GM15510 (cell line): ENCODE measurements around the gene CD200R1L.

Experiments
- POLR2A ChIP-seq: IDR thresholded peaks from 3 replicates; pipeline ENCODE4 v1.6.1; 2011; ENCODE audit warnings: borderline replicate concordance; ENCODE audit not compliant: insufficient read length; ENCODE audit errors: extremely low read depth

The CD200R1L gene

DNA sequence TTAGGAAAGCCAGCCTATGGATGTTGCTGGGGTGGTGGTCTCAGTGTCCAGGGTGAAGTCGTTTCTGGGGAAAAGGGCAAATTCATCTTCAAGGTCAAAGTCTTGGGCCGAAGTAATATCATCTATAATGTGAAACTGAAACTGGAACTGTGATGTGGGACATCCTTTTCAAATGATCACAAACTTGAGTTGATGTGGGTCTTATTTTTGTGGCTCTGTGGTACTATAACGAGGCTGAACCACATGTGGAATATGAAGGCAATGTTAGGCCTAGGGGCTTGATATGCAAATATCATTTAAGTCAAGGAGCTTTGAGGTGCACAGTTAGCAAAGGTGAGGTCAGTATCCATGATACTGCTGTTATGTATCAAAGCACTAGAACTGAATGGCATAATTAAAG lies 1.5 kb upstream of the CD200R1L start:
- TF ChIP-seq POLR2A = no peak

DNA sequence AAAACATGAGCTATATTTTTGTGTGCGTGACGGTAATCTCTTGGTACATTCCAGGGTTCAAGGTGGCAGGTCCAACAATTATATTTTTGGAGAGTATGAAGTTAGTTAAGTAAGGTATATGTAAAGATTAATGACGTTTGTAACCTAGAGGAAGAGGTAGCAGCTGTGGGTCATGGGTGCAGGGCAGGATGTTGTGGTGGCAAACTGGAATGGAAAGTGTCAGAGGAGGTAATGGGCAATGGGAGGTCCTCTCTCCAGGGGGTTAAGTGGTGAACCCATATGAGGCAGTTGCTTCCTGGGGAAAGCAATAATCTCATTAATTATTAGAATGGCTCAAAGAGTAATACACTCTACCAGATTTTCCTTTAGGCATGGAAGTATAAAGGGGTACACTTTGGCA lies 1.0 kb upstream of the CD200R1L start:
- no peak for TF ChIP-seq POLR2A

DNA sequence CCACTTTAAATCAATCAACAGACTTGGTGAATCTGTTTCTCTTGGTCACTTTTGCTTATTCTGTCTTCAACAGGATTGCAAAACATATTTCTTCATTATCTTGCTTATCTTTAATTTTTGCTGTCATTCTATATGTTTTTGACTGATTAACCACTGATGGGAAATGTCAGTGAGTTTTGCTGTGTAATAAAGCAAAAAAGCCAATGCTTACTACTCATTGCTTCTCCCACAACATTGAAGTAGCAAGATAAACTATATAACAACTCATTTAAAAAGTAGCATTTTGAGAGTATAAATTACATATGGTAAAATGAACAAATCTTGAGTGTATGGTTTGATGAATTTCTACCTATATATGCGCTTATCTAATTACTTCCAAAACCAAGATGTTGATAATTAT lies 892 bp downstream of the CD200R1L start:
- no peak for TF ChIP-seq POLR2A

DNA sequence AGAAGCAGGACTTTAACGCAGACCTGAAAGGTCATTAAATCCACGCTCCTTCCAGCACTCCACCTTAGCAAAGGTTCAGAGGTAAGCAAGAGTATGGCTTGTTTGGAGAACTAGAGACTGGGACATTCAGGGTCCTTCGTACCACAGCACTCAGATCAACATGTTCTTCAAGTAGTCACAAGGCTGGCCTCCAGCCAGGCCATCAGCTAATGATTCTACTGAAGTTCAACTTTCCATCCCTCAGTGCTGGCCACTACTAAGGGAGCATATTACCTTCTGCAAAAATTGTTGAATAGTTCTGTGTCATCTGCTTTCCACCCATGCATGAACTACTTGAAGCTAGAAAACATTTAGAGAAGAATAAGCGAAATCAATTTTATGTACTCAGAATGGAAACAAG lies 17.6 kb downstream of the CD200R1L start:
- TF ChIP-seq POLR2A = no peak

DNA sequence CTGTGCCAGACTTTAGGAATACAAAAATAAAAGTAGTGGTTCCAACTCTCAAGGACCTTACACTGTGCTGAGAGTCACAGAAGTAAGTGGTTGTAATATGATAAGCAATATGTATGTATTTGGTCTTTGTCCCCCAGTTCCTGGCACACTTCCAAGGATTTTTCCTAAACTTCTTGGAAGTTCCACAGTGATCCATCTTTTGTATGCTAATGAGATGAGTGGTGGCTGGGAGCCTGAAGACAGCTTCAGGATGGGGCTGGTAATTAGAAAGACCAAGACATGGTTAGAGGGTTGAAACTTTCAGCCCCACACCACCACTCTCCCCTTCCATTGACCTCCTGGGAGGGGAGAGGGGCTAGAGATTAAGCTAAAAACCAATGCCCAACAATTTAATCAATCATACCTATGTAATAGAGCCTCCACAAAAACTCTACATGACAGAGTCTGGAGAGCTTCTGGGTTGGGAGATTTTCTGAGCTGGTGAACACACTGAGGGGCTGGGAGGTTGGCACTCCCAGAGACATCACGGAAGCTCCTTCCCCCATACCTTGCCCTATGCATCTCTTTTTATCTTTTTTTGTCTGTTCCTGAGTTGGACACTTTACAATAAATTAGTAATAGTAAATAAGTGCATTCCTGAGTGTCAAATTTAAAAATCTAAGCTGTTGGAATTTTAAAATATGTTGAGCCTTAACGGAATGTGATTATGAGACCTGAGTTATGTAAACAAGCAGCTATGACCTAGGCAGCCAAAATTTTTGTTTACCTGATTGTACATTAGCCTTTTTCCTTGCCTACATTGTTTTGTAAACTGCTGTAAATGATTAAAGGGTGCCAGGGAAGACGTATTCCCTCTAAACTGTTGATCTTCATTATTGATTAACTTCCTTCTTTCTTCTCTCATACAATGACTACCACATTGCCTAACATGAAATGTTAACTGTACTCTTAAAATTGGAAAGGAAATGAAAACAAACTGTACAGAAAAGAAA lies 24.3 kb downstream of the CD200R1L start:
- no peak for TF ChIP-seq POLR2A

DNA sequence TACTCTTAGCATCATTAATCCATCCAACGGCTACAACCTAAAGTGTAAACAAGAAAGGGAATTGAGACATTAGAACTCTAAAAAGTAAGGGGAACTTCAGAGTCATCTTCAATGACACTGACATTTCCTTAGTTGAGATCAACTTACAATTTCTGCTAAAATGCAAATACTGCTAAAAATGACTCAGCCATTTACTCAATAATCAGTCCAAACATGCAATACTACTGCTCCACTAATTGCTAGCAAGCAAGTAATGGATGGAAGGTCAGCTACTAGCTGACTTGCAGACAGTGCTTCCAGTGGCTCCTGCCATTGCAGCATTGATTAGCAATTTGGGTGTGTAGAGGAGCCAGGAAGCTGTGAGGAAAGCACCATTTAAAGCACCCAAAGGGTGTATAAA lies 28.4 kb downstream of the CD200R1L start:
- TF ChIP-seq POLR2A = no peak

DNA sequence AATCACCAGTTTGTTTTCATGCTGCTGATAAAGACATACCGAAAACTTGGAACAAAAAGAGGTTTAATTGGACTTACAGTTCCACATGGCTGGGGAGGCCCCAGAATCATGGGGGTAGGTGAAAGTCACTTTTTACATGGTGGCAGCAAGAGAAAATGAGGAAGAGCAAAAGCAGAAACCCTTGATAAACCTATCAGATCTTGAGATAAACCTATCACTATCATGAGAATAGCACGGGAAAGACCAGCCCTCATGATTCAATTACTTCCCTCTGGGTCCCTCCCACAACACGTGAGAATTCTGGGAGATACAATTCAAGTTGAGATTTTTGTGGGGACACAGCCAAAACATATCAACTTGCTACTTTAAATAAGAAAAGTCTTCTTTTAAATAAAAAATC lies 28.9 kb downstream of the CD200R1L start:
- TF ChIP-seq POLR2A = no peak

DNA sequence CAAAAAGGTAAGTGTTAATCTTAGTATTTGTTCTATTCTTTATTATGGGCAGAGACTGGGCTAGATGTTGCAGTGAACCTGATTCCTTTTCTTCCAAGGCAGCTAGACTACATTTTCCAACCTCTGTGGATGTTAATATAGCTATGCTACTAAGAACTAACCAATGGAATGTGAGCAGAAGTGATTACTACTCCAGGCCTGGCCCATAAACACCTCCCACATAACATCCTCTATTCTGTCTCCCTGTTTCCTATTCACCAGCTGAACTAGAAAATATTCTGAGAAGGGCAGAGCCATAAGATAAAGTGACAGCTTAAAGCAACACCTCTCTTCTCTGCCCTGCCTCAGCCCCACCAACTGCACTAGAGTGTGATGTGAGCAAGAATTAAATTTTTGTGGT lies 29.4 kb downstream of the CD200R1L start:
- TF ChIP-seq POLR2A = no peak

DNA sequence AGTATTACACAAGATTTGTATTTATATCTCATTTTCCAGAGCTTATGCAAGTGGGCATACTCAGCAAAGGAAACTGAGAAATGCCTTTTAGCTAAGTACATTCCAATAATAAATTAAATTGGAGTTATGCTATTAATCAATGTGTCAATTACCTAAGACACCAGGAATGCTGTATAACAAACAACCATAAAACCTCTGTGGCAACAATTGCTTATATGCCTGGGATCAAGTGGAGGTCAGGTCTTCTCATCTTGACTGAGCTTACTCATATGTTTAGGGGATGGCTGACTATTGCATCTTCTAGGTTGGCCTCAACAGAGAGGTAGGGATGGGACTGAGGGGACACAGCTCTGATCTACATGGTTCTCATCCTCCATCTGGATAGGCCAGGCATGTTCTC lies 30.7 kb downstream of the CD200R1L start:
- TF ChIP-seq POLR2A = no peak

DNA sequence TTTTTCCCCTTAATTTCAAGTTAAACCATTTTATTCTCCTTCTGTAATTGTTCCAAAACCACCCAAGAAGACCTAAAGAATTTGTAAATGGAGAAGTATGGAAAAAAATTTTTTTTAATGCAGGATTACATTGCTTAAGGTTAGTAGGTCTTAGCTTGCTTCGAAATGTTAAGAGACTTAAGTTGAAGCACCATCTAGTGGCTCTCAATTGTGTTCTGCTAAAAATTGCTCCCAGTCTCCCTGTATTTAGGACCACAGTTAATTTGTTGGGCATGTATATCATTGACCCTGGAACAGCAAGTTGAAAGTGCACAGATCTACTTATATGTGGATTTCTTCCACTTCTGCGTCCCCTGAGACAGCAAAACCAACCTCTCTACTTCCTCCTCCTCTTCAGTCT lies 32.4 kb downstream of the CD200R1L start:
- no peak for TF ChIP-seq POLR2A

DNA sequence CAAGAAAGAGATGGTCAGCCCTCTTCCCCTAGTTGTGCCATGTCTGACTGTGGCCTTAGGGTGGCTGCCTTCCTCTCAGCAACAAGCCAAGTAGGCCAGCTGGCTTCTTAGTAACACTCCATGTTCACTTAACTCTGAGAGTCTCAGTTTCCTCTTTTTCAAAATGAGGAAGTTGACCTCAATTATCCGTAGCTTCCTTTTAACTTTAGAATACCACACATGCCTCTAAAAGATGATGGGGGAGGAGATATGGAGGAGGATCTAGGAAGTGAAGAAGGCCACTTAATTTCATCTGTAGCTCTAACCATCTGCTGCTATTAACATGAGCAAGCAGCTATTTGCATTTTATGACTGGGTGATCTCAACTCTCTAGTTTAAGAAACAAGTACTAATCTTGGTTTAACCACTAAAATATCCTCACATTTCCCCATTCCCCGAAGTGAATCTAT lies 32.9 kb downstream of the CD200R1L start:
- TF ChIP-seq POLR2A = no peak

DNA sequence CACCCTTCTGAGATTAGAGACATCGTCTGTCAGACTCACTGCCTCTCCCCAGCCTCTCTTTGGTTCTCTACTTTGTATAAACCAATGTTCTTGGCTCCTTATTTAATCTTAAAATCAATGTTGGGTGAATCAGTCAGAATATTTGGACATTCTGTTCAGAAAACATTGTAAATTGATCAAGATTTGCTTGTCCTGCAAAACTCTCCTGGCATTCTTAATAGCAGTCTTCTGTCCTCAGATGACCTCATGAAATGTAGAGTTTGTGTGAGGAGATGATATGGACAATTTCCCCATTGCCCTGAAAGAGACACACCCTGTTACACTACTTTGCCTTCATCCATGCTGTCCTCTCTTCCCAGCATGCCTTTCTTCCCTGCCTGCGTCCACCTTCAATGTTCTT lies 33.6 kb downstream of the CD200R1L start:
- no peak for TF ChIP-seq POLR2A

DNA sequence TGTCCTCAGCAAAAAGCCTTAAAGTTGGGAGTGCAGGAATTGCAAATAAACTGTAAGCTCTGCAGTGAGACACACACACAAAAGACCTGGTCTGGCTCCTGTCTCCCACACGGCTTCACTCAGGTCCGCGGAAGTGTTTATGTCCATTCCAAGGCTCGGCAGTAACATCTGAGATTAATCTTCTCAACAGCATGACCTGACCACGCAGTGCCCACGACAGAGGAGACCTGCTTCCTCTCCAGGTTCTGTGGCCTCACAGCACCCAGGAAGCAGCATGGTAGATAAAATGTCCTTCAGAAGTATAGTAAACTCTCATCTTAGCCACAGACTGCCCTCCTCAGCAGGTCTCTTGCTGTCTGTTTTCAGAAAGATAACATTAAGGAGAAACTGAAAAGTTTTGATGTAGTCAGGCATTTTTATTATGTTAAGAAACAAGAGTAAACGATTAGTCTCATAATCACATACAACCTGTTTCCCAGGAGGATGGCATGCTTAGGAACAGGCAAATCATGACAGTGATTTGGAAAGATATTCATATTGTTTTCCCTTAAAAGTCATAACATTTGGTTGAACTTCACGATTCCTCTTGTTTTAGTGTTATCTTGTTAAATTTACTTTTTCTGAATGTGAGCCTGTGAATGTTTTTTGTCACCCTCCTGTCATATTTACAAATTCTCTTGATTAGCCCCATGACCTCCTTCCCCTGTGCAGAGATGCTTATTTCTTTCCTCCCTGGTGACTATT lies 34.6 kb downstream of the CD200R1L start:
- TF ChIP-seq POLR2A = no peak

DNA sequence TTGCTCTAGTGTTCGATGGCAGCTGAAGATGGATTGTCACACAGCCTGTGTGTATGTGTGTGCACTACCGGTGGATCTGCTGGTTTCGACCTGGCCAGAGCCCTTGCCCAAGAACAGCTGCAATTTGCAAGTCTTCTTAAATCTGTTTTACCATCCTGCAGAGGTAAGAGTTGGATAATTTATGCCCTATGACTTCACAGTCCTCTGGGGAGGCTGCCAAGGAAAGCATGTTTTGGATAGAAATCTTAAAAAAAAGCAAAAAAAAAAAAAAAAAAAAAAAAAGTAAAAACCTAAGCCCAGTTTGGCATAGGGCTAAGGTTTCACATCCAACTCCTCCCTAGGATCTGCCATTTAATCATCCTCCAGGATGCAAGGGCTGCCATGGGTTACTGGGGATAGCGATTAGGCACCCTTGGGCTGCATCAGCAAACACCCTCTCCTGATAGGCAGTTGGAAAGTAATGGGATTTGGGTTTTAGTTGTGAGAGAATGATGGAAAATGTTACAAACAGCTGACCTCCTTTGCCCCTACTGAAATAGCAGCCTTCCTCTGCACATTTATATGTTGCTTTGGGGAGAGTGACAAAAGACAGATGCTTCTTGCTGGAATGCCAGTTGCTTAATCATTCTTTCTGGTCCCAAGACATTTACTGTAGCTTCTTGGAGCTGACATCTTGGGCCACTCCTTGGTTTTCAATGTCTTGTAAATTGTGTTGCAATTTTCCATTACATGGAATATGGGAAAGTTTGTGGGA lies 35.4 kb downstream of the CD200R1L start:
- no peak for TF ChIP-seq POLR2A

DNA sequence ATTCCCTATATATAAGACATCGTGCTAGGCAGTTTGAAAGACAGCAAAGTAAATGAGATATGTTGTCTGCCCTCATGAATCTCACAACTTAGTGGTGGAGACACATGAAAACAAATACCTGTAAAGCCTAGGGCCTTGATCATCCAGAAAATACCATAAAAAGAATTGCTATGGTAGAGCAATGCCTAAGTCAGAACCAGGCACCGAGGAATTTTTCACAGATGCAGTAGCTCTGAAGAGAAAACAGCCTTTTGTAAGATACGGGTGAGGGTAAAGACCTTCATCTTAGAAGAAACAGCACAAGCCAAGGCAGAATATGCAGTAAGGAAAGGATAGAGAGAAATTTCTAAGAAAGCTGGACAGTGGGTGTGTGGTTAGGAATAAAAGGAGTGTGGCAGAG lies 36.1 kb downstream of the CD200R1L start:
- no peak for TF ChIP-seq POLR2A
